GM19397 (cell line): ENCODE measurements around the gene KCNMB1.
"Not testable (repeated sequence)": the region's sequence is repeated elsewhere in the genome, so short reads cannot be mapped to it uniquely, and the experiment has no call there.

Experiments used
- ATAC-seq: cut with Tn5 transposase; IDR thresholded peaks from one replicate; pipeline ENCODE4 v1.9.1; 2021; ENCODE audit warnings: mild to moderate bottlenecking, moderate library complexity; ENCODE audit not compliant: unreplicated experiment

The KCNMB1 gene

GRCh38 chr5:170380361-170380951 is 8.7 kb downstream of the KCNMB1 start:
- no peak for ATAC-seq

DNA sequence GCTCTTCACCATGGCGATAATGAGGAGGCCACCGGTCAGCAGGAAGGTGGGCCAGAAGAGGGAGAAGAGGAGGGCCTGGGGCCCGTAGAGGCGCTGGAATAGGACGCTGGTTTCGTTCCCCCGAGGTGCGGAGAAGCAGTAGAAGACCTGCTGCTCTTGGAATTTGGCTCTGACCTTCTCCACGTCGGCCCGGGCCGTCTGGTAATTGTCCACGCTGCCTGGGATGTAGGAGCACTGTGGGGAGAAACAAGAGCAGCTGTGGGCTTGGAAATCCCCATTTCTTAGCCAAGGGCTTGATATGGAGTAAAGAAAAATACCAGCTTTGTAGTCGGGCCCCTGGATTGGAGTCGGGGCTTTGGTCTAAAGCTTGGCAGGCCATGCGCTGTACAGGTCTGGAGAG is 10.4 kb downstream of the KCNMB1 start:
- ATAC-seq = no peak

GRCh38 chr5:170377027-170377426 is 12.1 kb downstream of the KCNMB1 start:
- ATAC-seq = no peak

- not testable (repeated sequence) for ATAC-seq
Measured at GRCh38 chr5:170376526-170376925, 12.6 kb downstream of the KCNMB1 start.

DNA sequence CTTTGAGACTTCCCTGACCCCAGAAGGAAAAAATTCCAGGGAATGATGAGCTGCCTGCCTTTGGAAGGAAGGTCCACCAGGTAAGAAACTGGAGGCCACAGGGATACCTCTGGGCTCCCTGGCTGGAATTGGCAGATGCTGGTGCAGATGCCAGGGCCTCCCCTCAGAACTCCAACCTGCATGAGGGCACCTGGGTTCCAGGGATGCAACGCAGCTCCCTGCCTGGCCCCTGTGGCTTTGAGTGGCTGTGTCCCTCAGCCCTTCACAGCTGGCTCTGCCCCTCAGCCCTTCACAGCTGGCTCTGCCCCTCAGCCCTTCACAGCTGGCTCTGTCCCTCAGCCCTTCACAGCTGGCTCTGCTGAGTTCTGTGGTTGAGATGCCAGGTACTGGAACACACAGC is 13.9 kb downstream of the KCNMB1 start:
- ATAC-seq = no peak

DNA sequence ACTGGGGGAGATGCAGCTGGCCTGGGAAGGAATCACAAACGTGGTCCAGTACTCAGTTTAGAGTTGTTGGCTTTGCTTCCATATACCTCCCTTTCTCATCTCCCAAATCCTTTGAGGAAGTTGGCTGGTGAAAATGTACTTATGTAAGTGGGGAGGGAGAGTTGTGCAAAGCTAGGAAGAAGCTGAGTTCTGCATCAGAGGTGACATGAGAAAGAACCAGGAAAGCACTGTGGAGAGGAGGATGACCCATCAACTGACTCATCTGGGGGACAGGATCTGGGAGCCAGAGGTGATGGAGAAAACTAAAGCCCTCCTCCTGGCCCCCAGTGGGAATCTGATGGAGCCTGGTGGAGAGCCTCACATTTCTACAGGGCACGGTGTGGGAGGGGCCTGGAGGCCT is 16.2 kb downstream of the KCNMB1 start:
- ATAC-seq = no peak

DNA sequence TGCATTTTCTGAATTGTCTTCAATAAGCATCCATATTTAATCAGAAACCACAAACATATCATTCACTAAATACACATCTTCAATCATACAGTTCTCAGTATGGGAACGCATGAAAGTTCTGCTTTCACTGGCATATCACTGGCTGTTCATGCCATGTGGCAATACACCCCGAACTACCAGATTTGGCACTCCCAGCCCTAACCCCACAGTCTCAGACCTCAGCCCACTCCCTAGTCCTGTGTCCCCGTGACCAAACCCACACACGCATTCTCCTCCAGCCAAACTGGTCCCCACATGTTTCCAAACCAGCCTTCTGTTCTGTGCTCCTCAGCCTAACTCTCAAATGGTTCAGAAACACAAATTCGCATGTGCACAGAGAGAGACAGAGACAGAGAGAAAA is 20.6 kb downstream of the KCNMB1 start:
- ATAC-seq = no peak

- no peak for ATAC-seq
Measured at GRCh38 chr5:170366276-170366675, 22.9 kb downstream of the KCNMB1 start.

- ATAC-seq = no peak
Measured at GRCh38 chr5:170365831-170366230, 23.3 kb downstream of the KCNMB1 start.

DNA sequence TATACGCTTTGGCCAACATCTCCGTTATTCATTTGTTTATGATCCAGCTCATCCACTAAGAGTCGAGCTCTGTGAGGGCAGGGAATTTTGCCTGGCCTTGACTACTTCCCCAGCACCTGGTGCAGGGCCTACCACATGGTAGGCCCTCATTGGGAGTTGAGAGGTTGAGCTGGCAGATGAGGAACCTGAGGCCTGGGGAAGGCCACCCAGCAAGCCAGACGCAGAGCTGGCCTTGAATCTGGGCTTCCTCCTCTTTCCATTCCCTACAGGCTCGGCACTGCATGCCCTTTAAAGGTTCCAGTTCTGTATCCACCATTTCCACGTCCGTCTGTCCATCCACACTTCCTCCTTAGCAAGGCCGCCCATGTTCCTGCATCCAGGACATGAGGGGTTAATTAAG is 24.2 kb downstream of the KCNMB1 start:
- no peak for ATAC-seq

- ATAC-seq = no peak
Measured at GRCh38 chr5:170363671-170364070, 25.5 kb downstream of the KCNMB1 start.

GRCh38 chr5:170362656-170363055 is 26.5 kb downstream of the KCNMB1 start:
- ATAC-seq = no peak

- ATAC-seq = no peak
Measured at GRCh38 chr5:170362102-170362501, 27.1 kb downstream of the KCNMB1 start.

- ATAC-seq = no peak
Measured at GRCh38 chr5:170361616-170362015, 27.6 kb downstream of the KCNMB1 start.

DNA sequence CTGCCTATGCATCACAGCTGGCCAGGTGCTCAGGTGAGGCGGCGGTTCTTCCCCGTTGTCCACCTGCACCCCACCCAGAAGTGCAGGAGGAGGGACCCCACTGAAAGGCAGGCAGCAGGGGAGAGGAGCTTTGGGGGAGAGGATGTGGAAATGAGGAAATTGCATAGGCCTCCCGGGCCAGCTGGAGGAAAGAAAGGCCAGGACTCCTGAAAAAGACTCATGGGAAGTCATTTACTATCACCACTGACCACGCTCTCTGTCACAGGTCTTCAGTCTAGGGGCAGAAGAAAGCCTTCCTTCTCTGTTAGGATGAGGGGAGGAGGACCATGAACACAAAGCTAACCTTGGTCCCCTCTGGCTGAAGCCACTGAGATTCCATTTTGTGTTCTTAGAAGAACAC is 28.1 kb downstream of the KCNMB1 start:
- no peak for ATAC-seq

GRCh38 chr5:170360709-170361108 is 28.5 kb downstream of the KCNMB1 start:
- no peak for ATAC-seq

DNA sequence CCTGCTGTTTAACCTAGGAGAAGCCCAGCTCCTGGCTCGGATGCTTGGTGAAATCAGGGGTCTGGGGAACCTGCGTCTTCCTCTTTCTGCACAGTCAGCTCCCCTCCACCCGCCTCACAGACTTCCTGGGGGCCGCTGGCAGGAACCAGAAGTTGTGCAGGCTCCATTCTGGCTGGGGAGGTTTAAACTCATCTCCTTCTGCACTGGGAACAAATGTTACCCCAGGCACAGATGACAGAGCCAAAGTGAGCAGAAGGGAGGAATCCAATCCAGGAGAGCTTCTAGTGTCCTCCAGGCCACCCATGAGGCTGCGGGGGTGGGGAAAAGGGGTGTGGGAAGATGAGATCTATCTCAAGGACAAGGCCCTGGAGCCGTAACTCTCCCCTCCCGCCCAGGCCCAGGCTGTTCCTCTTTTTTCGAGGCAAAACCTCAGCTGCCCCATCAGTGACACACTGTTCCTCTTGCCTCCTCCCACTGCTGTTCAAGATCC is 31.2 kb downstream of the KCNMB1 start:
- ATAC-seq = no peak

GRCh38 chr5:170355601-170356098 is 33.5 kb downstream of the KCNMB1 start:
- no peak for ATAC-seq

DNA sequence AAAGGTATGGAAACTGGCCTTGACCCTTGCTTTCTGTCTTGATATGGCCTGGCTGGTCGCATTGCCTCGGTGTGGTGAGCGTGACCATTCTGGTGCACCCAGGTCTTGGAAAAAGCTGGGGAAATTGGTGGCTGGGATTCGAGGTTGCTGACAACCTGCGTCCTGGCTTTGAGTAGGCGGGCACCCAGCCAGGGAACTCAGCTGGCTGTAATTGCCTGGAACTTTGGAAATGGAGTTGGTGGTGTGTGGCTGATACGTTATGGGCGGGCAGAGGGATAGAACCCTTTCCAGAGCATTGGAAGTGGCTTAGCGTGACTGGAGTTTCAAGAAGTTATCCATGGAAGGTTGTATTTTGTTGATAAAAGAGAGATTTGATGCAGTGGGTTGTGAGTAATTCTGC is 35.2 kb downstream of the KCNMB1 start:
- ATAC-seq = no peak

DNA sequence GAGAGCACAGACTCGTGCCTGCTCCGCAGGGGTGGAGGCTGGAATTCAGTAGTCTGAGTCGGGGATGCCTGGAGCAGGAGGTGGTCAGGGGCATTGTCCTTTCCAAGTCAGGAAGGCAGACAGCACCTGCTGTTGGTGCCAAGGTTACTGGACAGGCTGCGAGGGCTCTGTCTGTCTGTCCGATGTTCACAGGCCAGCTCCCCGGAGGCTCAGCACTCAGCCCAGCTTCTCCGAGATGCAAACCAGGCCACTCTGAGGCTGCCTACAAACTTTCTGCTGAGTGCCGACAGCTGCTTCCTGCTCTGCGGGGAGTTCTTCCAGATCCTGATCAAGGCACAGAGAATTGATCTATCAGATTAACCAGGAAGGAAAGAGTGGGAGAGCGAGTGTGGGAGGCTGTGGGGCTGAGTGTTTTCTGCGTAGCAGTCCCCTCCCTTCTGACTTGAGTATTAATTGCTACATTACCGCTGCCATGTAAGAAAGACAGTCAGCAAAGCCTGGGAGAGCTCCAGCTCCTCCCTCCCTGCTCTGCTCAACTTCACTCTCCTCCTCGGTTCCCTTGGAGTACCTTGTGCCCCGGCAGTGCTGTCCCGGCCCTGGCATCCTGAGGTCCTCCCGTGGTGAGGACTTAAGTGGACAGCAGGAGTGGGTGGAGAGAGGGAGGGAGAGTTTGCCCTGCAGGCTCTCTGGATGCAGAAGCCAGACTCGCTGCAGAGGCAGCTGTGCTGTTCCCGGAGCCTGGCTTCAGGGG is 36.0 kb downstream of the KCNMB1 start:
- no peak for ATAC-seq

- ATAC-seq = no peak
Measured at GRCh38 chr5:170348137-170348633, 41.0 kb downstream of the KCNMB1 start.

GRCh38 chr5:170347022-170347567 is 42.1 kb downstream of the KCNMB1 start:
- ATAC-seq = no peak
